GM23338 (cell line): ENCODE measurements around the gene EXOSC5. TPM values are rescaled to one million over a fixed set of nuclear protein-coding genes. Genes with fewer than 3 reads are reported as not detected.

Experiments used
- ATAC-seq: fragments of 200-7000 bp; cut with Tn5 transposase; 3 replicates; pipeline ENCODE4 v1.9.1; 2020
- DNase-seq: peaks from one replicate; pipeline ENCODE4 v3.0.0-alpha.2; 2015; ENCODE audit warnings: low spot score
- H2AFZ ChIP-seq: fragments of 200-600 bp; sonication (generic); 2 replicates; pipeline ENCODE4 v1.8.0; 2016; ENCODE audit warnings: antibody characterized with exemption, mild to moderate bottlenecking, moderate library complexity
- H3F3A ChIP-seq: fragments of 200-600 bp; sonication (generic); replicated peaks from 2 replicates; pipeline ENCODE4 v1.8.0; 2017; ENCODE audit warnings: antibody characterized with exemption, mixed run types, low read depth
- H3K27ac ChIP-seq: fragments of 200-600 bp; sonication (generic); 2 replicates; pipeline ENCODE4 v1.6.1; 2016; ENCODE audit warnings: low read depth
- H3K27me3 ChIP-seq: fragments of 200-600 bp; sonication (generic); 2 replicates; pipeline ENCODE4 v1.8.0; 2016; ENCODE audit warnings: mild to moderate bottlenecking, mixed run types, moderate library complexity; ENCODE audit not compliant: insufficient read depth
- H3K36me3 ChIP-seq: fragments of 200-600 bp; sonication (generic); 2 replicates; pipeline ENCODE4 v1.8.0; 2016; ENCODE audit warnings: mild to moderate bottlenecking; ENCODE audit not compliant: insufficient read depth
- H3K4me1 ChIP-seq: fragments of 200-600 bp; sonication (generic); 2 replicates; pipeline ENCODE4 v1.8.0; 2016; ENCODE audit warnings: mild to moderate bottlenecking, moderate library complexity; ENCODE audit not compliant: insufficient read depth
- H3K4me2 ChIP-seq: fragments of 200-600 bp; sonication (generic); 2 replicates; pipeline ENCODE4 v1.7.1; 2017; ENCODE audit warnings: mixed run types
- H3K4me3 ChIP-seq: fragments of 200-600 bp; sonication (generic); 2 replicates; pipeline ENCODE4 v1.6.1; 2016; ENCODE audit warnings: mixed run types
- H3K79me2 ChIP-seq: fragments of 200-600 bp; sonication (generic); replicated peaks from 2 replicates; pipeline ENCODE4 v1.8.0; 2017; ENCODE audit warnings: mild to moderate bottlenecking; ENCODE audit not compliant: insufficient read depth
- H3K9me2 ChIP-seq: fragments of 200-600 bp; sonication (generic); 2 replicates; pipeline ENCODE4 v1.8.0; 2017; ENCODE audit not compliant: insufficient read depth
- H4K20me1 ChIP-seq: fragments of 200-600 bp; sonication (generic); replicated peaks from 2 replicates; pipeline ENCODE4 v1.8.0; 2017; ENCODE audit warnings: mild to moderate bottlenecking; ENCODE audit not compliant: insufficient read depth
- H3K27ac Mint-ChIP-seq: 2 replicates; pipeline ENCODE4 v1.8.0; 2020; ENCODE audit warnings: inconsistent platforms, mild to moderate bottlenecking, moderate library complexity, mixed read lengths
- H3K27me3 Mint-ChIP-seq: 3 replicates; pipeline ENCODE4 v1.8.0; 2022; ENCODE audit warnings: low read depth, mild to moderate bottlenecking, moderate library complexity, mixed read lengths, inconsistent platforms; ENCODE audit not compliant: insufficient read depth, poor library complexity
- H3K36me3 Mint-ChIP-seq: 3 replicates; pipeline ENCODE4 v1.8.0; 2021; ENCODE audit warnings: low read depth, mild to moderate bottlenecking, inconsistent platforms, moderate library complexity, mixed read lengths
- H3K4me1 Mint-ChIP-seq: 3 replicates; pipeline ENCODE4 v1.8.0; 2020; ENCODE audit warnings: mild to moderate bottlenecking, inconsistent platforms, mixed read lengths
- H3K4me3 Mint-ChIP-seq: 3 replicates; pipeline ENCODE4 v1.8.0; 2021; ENCODE audit warnings: moderate library complexity, mild to moderate bottlenecking, inconsistent platforms, mixed read lengths
- H3K9me3 Mint-ChIP-seq: 3 replicates; pipeline ENCODE4 v1.8.0; 2020; ENCODE audit warnings: moderate library complexity, mild to moderate bottlenecking, inconsistent platforms, mixed read lengths
- CREB1 ChIP-seq: fragments of 250-450 bp; sonication (Bioruptor Pico); IDR thresholded peaks from 2 replicates; pipeline ENCODE4 v1.5.0; 2020; ENCODE audit warnings: low read depth, mild to moderate bottlenecking, moderate library complexity
- EZH2 ChIP-seq: fragments of 200-600 bp; sonication (generic); IDR thresholded peaks from one replicate; pipeline ENCODE4 v1.8.0; 2017; ENCODE audit warnings: antibody characterized with exemption, mild to moderate bottlenecking, low read depth; ENCODE audit not compliant: unreplicated experiment
- EZH2phosphoT487 ChIP-seq: fragments of 200-600 bp; sonication (generic); IDR thresholded peaks from one replicate; pipeline ENCODE4 v1.8.1; 2018; ENCODE audit warnings: antibody characterized with exemption; ENCODE audit not compliant: unreplicated experiment
- JUNB ChIP-seq: IDR thresholded peaks from one replicate; pipeline ENCODE4 v1.6.1; 2016; ENCODE audit warnings: antibody characterized with exemption; ENCODE audit not compliant: unreplicated experiment
- NANOG ChIP-seq: IDR thresholded peaks from 2 replicates; pipeline ENCODE4 v1.6.1; 2016; ENCODE audit warnings: antibody characterized with exemption, borderline replicate concordance
- POLR2AphosphoS5 ChIP-seq: IDR thresholded peaks from 2 replicates; pipeline ENCODE4 v1.6.1; 2016; ENCODE audit warnings: antibody characterized with exemption, low read depth
- STAT1 ChIP-seq: IDR thresholded peaks from one replicate; pipeline ENCODE4 v1.6.1; 2016; ENCODE audit warnings: antibody characterized with exemption; ENCODE audit not compliant: unreplicated experiment
- ZNF114 ChIP-seq: fragments of 250-450 bp; sonication (Bioruptor Pico); IDR thresholded peaks from 2 replicates; pipeline ENCODE4 v1.5.0; 2020; ENCODE audit warnings: mild to moderate bottlenecking, moderate library complexity
- ZNF331 ChIP-seq: fragments of 250-450 bp; sonication (Bioruptor Pico); IDR thresholded peaks from 2 replicates; pipeline ENCODE4 v1.5.0; 2020; ENCODE audit warnings: low read depth, mild to moderate bottlenecking, moderate library complexity
- polyA plus RNA-seq: library from polyadenylated mRNA; unstranded; fragments of >200 nt; fragmentation: Nextera tagmentation; extraction: Ambion mirVana; gene quantifications from 2 replicates; pipeline ENCODE4 v1.2.1, GENCODE V29; 2016
- total RNA-seq: library from RNA; depleted of rRNA; stranded (reverse); fragments of >200 nt; shearing (Covaris generic); gene quantifications from 2 replicates; pipeline ENCODE4 v1.2.3, GENCODE V29; 2014
- TF ChIP-seq, protein P1 (sequence below): IDR thresholded peaks from one replicate; pipeline ENCODE4 v1.6.1; 2018; ENCODE audit warnings: antibody characterized with exemption; ENCODE audit not compliant: unreplicated experiment
- TF ChIP-seq, protein P2 (sequence below): fragments of 250-450 bp; sonication (Bioruptor Pico); IDR thresholded peaks from 2 replicates; pipeline ENCODE4 v1.5.0; 2020; ENCODE audit warnings: mild to moderate bottlenecking, moderate library complexity
- TF ChIP-seq, protein P3 (sequence below), 2 experiments: fragments of 200-600 bp in 1 of 2; sonication (generic) in 1 of 2; conservative IDR thresholded peaks; 2 replicates each; pipeline versions ENCODE4 v1.5.1 to v1.6.1; 2016 to 2017; ENCODE audit warnings: antibody characterized with exemption in 2 of 2, low read depth in 2 of 2, mild to moderate bottlenecking in 2 of 2, moderate library complexity in 1 of 2
- TF ChIP-seq, protein P4 (sequence below): IDR thresholded peaks from 2 replicates; pipeline ENCODE4 v1.6.1; 2016; ENCODE audit warnings: antibody characterized with exemption

EXOSC5 gene
- total and polyA plus RNA-seq, 2 experiments from 2014 or later = 65.1 to 125 TPM

DNA sequence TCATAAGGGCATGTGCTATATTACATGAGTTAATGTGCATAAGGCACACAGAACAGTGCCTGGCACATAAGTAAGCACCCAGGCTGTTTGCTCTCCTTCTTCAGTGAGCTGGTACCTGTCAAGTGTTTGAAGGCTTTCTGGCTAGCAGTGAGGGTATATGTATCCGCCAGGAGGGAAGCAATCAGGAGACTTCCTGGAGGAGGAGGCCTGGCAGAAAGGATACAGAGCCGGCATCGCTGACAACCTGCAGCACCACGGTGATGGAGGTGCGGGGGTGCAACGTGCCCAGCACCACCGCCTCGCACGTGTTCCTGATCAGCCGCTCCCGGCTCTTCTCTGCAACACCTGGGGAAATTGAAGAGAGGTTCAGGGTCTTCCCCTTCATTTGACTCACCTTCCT is 5.5 kb downstream of the EXOSC5 start:
- Histone ChIP-seq H3K36me3 (peaks cover 13% of the 10 kb centered on the region; the same call in 1 of the 2 replicates), H3K4me1 (peaks cover 7% of the 10 kb centered on the region; the same call in 1 of the 2 replicates), H3K4me2 (no peak overlapping the region), H3K79me2 (peaks cover 17% of the 10 kb centered on the region), H2AFZ (no peak overlapping the region), H3K27me3 (no peaks in the 10 kb centered on the region), H3K9me2 (no peaks in the 10 kb centered on the region), H3F3A (no peaks in the 10 kb centered on the region), H3K27ac (no peak overlapping the region), H4K20me1 (peaks cover 12% of the 10 kb centered on the region; the same call in 1 of the 2 replicates), H3K4me3 (no peak overlapping the region)
- no peak overlapping the region for H3K4me3 Mint-ChIP-seq
- H3K9me3 Mint-ChIP-seq = no peaks in the 10 kb centered on the region
- TF ChIP-seq, protein P1, sequence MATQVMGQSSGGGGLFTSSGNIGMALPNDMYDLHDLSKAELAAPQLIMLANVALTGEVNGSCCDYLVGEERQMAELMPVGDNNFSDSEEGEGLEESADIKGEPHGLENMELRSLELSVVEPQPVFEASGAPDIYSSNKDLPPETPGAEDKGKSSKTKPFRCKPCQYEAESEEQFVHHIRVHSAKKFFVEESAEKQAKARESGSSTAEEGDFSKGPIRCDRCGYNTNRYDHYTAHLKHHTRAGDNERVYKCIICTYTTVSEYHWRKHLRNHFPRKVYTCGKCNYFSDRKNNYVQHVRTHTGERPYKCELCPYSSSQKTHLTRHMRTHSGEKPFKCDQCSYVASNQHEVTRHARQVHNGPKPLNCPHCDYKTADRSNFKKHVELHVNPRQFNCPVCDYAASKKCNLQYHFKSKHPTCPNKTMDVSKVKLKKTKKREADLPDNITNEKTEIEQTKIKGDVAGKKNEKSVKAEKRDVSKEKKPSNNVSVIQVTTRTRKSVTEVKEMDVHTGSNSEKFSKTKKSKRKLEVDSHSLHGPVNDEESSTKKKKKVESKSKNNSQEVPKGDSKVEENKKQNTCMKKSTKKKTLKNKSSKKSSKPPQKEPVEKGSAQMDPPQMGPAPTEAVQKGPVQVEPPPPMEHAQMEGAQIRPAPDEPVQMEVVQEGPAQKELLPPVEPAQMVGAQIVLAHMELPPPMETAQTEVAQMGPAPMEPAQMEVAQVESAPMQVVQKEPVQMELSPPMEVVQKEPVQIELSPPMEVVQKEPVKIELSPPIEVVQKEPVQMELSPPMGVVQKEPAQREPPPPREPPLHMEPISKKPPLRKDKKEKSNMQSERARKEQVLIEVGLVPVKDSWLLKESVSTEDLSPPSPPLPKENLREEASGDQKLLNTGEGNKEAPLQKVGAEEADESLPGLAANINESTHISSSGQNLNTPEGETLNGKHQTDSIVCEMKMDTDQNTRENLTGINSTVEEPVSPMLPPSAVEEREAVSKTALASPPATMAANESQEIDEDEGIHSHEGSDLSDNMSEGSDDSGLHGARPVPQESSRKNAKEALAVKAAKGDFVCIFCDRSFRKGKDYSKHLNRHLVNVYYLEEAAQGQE = no peak
- TF ChIP-seq ZNF331 (CRISPR knock-in tag) (no peak), NANOG (no peak), ZNF114 (CRISPR knock-in tag) (no peak), JUNB (no peak), EZH2 (no peak), CREB1 (CRISPR knock-in tag) (no peak), EZH2phosphoT487 (no peak), POLR2AphosphoS5 (no peak), STAT1 (no peak)
- TF ChIP-seq, protein P2, sequence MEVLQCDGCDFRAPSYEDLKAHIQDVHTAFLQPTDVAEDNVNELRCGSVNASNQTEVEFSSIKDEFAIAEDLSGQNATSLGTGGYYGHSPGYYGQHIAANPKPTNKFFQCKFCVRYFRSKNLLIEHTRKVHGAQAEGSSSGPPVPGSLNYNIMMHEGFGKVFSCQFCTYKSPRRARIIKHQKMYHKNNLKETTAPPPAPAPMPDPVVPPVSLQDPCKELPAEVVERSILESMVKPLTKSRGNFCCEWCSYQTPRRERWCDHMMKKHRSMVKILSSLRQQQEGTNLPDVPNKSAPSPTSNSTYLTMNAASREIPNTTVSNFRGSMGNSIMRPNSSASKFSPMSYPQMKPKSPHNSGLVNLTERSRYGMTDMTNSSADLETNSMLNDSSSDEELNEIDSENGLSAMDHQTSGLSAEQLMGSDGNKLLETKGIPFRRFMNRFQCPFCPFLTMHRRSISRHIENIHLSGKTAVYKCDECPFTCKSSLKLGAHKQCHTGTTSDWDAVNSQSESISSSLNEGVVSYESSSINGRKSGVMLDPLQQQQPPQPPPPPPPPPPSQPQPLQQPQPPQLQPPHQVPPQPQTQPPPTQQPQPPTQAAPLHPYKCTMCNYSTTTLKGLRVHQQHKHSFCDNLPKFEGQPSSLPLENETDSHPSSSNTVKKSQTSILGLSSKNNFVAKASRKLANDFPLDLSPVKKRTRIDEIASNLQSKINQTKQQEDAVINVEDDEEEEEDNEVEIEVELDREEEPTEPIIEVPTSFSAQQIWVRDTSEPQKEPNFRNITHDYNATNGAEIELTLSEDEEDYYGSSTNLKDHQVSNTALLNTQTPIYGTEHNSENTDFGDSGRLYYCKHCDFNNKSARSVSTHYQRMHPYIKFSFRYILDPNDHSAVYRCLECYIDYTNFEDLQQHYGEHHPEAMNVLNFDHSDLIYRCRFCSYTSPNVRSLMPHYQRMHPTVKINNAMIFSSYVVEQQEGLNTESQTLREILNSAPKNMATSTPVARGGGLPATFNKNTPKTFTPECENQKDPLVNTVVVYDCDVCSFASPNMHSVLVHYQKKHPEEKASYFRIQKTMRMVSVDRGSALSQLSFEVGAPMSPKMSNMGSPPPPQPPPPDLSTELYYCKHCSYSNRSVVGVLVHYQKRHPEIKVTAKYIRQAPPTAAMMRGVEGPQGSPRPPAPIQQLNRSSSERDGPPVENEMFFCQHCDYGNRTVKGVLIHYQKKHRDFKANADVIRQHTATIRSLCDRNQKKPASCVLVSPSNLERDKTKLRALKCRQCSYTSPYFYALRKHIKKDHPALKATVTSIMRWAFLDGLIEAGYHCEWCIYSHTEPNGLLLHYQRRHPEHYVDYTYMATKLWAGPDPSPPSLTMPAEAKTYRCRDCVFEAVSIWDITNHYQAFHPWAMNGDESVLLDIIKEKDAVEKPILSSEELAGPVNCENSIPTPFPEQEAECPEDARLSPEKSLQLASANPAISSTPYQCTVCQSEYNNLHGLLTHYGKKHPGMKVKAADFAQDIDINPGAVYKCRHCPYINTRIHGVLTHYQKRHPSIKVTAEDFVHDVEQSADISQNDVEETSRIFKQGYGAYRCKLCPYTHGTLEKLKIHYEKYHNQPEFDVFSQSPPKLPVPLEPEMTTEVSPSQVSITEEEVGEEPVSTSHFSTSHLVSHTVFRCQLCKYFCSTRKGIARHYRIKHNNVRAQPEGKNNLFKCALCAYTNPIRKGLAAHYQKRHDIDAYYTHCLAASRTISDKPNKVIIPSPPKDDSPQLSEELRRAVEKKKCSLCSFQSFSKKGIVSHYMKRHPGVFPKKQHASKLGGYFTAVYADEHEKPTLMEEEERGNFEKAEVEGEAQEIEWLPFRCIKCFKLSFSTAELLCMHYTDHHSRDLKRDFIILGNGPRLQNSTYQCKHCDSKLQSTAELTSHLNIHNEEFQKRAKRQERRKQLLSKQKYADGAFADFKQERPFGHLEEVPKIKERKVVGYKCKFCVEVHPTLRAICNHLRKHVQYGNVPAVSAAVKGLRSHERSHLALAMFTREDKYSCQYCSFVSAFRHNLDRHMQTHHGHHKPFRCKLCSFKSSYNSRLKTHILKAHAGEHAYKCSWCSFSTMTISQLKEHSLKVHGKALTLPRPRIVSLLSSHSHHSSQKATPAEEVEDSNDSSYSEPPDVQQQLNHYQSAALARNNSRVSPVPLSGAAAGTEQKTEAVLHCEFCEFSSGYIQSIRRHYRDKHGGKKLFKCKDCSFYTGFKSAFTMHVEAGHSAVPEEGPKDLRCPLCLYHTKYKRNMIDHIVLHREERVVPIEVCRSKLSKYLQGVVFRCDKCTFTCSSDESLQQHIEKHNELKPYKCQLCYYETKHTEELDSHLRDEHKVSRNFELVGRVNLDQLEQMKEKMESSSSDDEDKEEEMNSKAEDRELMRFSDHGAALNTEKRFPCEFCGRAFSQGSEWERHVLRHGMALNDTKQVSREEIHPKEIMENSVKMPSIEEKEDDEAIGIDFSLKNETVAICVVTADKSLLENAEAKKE (CRISPR knock-in tag) = no peak
- TF ChIP-seq, protein P3, sequence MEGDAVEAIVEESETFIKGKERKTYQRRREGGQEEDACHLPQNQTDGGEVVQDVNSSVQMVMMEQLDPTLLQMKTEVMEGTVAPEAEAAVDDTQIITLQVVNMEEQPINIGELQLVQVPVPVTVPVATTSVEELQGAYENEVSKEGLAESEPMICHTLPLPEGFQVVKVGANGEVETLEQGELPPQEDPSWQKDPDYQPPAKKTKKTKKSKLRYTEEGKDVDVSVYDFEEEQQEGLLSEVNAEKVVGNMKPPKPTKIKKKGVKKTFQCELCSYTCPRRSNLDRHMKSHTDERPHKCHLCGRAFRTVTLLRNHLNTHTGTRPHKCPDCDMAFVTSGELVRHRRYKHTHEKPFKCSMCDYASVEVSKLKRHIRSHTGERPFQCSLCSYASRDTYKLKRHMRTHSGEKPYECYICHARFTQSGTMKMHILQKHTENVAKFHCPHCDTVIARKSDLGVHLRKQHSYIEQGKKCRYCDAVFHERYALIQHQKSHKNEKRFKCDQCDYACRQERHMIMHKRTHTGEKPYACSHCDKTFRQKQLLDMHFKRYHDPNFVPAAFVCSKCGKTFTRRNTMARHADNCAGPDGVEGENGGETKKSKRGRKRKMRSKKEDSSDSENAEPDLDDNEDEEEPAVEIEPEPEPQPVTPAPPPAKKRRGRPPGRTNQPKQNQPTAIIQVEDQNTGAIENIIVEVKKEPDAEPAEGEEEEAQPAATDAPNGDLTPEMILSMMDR (conservative IDR thresholded peaks at IDR 0.05; ENCODE audit: low read depth in 2 of 2) = no peak
- TF ChIP-seq, protein P4, sequence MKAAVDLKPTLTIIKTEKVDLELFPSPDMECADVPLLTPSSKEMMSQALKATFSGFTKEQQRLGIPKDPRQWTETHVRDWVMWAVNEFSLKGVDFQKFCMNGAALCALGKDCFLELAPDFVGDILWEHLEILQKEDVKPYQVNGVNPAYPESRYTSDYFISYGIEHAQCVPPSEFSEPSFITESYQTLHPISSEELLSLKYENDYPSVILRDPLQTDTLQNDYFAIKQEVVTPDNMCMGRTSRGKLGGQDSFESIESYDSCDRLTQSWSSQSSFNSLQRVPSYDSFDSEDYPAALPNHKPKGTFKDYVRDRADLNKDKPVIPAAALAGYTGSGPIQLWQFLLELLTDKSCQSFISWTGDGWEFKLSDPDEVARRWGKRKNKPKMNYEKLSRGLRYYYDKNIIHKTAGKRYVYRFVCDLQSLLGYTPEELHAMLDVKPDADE = no peak
- no peak overlapping the region for H3K27ac Mint-ChIP-seq
- peaks cover 44% of the 10 kb centered on the region for H3K36me3 Mint-ChIP-seq
- peaks cover 10% of the 10 kb centered on the region for H3K4me1 Mint-ChIP-seq
- ATAC-seq (no peak), DNase-seq (no peak)
- peaks cover 4% of the 10 kb centered on the region for H3K27me3 Mint-ChIP-seq
